ENCODE measurements around the gene PDZD7. TPM values are rescaled to one million over a fixed set of nuclear protein-coding genes. Genes with fewer than 3 reads are reported as not detected.

Gene PDZD7
- polyA plus RNA-seq, 1 donor from 2014 or later, result 1.5 TPM

DNA sequence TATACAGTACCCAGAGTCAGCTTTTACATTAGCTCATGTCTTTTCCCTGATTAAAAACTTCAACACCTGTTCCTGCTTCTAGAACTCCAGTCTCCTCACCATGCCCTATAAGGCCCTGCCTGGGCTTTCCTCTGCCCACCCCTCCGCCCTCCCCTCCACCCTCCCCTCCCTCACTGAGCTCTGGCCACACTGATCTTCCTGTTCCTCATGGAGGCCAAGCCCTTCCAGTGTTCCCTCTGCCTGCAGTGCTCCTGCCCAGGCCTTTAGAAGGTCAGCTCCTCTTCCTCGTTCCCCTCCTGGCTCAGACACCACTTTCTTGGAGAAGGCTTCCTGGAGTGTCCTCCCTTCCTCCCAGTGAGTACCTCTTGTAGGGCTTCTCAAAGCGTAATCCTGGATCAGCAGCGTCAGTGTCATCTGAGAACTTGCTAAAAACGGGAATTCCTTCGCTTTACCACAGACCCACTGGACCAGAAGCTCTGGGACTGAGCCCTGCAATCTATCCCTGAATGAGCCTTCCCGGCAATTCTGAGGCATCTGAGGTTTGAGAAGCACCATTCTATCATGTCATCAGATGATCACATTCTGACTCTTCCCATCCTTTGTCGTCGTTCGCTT is 3.7 kb downstream of the PDZD7 start (continued):
- TF ChIP-seq SMC3 (conservative IDR thresholded peaks at IDR 0.05; ENCODE audit: poor library complexity), result no peak

DNA sequence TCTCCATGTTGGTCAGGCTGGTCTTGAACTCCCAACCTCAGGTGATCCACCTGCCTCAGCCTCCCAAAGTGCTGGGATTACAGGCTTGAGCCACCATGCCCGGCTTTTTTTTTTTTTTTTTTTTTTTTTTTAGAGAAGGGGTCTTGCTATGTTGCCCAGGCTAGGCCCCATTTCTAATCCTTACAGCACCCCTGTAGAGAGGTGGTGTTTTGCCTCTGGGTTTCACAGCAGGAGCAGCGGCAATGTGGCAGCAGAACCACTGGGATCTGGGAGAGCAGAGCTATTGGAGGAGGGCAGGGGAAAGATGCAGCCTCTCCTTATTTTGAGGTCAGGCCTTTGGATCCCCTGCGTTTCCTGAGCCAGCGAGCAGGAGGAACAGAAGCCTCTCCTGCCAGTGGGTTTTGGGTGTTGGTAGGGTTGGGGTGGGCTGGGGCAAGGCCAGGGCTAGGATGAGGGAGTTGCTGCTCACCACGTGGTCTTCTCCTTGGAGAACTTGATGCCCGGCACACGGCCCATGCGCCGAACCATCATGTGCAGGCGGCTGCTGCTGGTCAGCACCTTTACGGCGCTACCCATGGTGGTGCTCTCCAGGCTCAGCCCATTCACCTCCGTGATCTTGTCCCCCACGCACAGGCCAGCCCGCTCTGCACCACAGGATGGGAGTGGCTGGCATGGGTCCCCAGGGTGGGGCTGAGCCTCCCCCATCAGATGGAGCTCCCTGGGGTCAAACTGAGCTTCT is 7.8 kb downstream of the PDZD7 start:
- no peak for TF ChIP-seq EP300 (conservative IDR thresholded peaks at IDR 0.05; ENCODE audit: poor library complexity, severe bottlenecking)
- TF ChIP-seq, protein P1, sequence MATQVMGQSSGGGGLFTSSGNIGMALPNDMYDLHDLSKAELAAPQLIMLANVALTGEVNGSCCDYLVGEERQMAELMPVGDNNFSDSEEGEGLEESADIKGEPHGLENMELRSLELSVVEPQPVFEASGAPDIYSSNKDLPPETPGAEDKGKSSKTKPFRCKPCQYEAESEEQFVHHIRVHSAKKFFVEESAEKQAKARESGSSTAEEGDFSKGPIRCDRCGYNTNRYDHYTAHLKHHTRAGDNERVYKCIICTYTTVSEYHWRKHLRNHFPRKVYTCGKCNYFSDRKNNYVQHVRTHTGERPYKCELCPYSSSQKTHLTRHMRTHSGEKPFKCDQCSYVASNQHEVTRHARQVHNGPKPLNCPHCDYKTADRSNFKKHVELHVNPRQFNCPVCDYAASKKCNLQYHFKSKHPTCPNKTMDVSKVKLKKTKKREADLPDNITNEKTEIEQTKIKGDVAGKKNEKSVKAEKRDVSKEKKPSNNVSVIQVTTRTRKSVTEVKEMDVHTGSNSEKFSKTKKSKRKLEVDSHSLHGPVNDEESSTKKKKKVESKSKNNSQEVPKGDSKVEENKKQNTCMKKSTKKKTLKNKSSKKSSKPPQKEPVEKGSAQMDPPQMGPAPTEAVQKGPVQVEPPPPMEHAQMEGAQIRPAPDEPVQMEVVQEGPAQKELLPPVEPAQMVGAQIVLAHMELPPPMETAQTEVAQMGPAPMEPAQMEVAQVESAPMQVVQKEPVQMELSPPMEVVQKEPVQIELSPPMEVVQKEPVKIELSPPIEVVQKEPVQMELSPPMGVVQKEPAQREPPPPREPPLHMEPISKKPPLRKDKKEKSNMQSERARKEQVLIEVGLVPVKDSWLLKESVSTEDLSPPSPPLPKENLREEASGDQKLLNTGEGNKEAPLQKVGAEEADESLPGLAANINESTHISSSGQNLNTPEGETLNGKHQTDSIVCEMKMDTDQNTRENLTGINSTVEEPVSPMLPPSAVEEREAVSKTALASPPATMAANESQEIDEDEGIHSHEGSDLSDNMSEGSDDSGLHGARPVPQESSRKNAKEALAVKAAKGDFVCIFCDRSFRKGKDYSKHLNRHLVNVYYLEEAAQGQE (IDR thresholded peaks at IDR 0.05; ENCODE audit: borderline replicate concordance), result no peak
- TF ChIP-seq RAD21 (conservative IDR thresholded peaks at IDR 0.05), result no peak
- TF ChIP-seq TAF1 (IDR thresholded peaks at IDR 0.05; ENCODE audit: low read depth), result no peak
- no peak for TF ChIP-seq SMC3 (conservative IDR thresholded peaks at IDR 0.05; ENCODE audit: poor library complexity)
- TF ChIP-seq, protein P2, sequence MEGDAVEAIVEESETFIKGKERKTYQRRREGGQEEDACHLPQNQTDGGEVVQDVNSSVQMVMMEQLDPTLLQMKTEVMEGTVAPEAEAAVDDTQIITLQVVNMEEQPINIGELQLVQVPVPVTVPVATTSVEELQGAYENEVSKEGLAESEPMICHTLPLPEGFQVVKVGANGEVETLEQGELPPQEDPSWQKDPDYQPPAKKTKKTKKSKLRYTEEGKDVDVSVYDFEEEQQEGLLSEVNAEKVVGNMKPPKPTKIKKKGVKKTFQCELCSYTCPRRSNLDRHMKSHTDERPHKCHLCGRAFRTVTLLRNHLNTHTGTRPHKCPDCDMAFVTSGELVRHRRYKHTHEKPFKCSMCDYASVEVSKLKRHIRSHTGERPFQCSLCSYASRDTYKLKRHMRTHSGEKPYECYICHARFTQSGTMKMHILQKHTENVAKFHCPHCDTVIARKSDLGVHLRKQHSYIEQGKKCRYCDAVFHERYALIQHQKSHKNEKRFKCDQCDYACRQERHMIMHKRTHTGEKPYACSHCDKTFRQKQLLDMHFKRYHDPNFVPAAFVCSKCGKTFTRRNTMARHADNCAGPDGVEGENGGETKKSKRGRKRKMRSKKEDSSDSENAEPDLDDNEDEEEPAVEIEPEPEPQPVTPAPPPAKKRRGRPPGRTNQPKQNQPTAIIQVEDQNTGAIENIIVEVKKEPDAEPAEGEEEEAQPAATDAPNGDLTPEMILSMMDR (IDR thresholded peaks at IDR 0.05; ENCODE audit: poor library complexity, severe bottlenecking), result no peak
- TF ChIP-seq EZH2 (IDR thresholded peaks at IDR 0.05; ENCODE audit: borderline replicate concordance, insufficient read depth, low read length, poor library complexity, severe bottlenecking), result no peak
- no peak for TF ChIP-seq POLR2AphosphoS5 (IDR thresholded peaks at IDR 0.05)
- no peak for TF ChIP-seq MXI1 (conservative IDR thresholded peaks at IDR 0.05; ENCODE audit: poor library complexity, severe bottlenecking)
- no peak overlapping the region for H3K27ac ChIP-seq (ENCODE audit: low read length)
- H3K9me2 ChIP-seq (ENCODE audit: insufficient read depth, low read length), result no peaks in the 10 kb centered on the region
- no peaks in the 10 kb centered on the region for H3K36me3 ChIP-seq (ENCODE audit: insufficient read depth, low read length)
- no peak overlapping the region for H3K4me2 ChIP-seq (ENCODE audit: low read length)
- no peaks in the 10 kb centered on the region for H4K20me1 ChIP-seq (ENCODE audit: insufficient read depth)
- no peaks in the 10 kb centered on the region for H3F3A ChIP-seq (ENCODE audit: insufficient read depth, low read length, poor library complexity, severe bottlenecking)
- no peak overlapping the region for H3K4me3 ChIP-seq (ENCODE audit: low read length)
- no peak overlapping the region for H2AFZ ChIP-seq (ENCODE audit: low read depth, low read length)
- no peaks in the 10 kb centered on the region for H3K79me2 ChIP-seq (replicated peaks; ENCODE audit: insufficient read depth, low read length)
- H3K27me3 ChIP-seq (ENCODE audit: insufficient read depth, low read depth, low read length), result peaks cover 31% of the 10 kb centered on the region
- no peaks in the 10 kb centered on the region for H3K9me3 ChIP-seq (ENCODE audit: low read length)
- no peak overlapping the region for H3K9ac ChIP-seq (ENCODE audit: low read length)

DNA sequence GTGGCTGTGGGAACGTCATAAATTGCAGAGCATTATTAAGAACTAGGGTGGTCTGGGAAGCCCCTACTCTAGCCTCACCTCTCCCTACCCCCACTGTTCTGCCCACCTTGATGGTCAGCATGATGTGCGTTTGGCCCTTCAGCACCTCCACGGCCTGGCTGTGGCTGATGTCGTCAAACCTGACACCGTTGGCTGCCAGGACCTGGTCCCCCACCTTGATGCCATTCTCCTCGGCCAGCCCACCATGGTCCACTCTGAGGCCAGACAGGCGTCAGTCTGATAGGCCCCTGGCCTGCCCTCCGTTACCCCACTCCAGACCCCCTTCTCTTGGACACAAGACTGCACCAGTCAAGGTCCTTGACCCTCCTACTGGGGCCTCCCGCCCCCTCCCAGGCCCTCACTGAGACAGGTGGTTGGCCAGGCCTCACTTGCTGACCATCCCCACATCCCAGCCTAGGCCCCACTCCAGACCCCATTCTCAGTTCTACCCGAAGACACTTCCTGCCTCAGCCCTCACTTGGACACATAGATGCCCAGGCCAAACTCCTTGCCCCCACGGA is 9.2 kb downstream of the PDZD7 start:
- no peaks in the 10 kb centered on the region for H3K9me3 ChIP-seq (ENCODE audit: low read length)
- no peak overlapping the region for H3K4me2 ChIP-seq (ENCODE audit: low read length)
- no peaks in the 10 kb centered on the region for H4K20me1 ChIP-seq (ENCODE audit: insufficient read depth)
- H3F3A ChIP-seq (ENCODE audit: insufficient read depth, low read length, poor library complexity, severe bottlenecking), result no peaks in the 10 kb centered on the region
- TF ChIP-seq EZH2 (IDR thresholded peaks at IDR 0.05; ENCODE audit: borderline replicate concordance, insufficient read depth, low read length, poor library complexity, severe bottlenecking) (no peak), EP300 (conservative IDR thresholded peaks at IDR 0.05; ENCODE audit: poor library complexity, severe bottlenecking) (no peak)
- TF ChIP-seq, protein P2 (IDR thresholded peaks at IDR 0.05; ENCODE audit: poor library complexity, severe bottlenecking), result no peak
- TF ChIP-seq, protein P1 (IDR thresholded peaks at IDR 0.05; ENCODE audit: borderline replicate concordance), result no peak
- H3K79me2 ChIP-seq (replicated peaks; ENCODE audit: insufficient read depth, low read length), result no peaks in the 10 kb centered on the region
- H3K36me3 ChIP-seq (ENCODE audit: insufficient read depth, low read length), result no peaks in the 10 kb centered on the region
- H3K9ac ChIP-seq (ENCODE audit: low read length), result no peak overlapping the region
- no peaks in the 10 kb centered on the region for H3K9me2 ChIP-seq (ENCODE audit: insufficient read depth, low read length)
- no peak overlapping the region for H3K27ac ChIP-seq (ENCODE audit: low read length)
- no peak overlapping the region for H3K4me3 ChIP-seq (ENCODE audit: low read length)
- H2AFZ ChIP-seq (ENCODE audit: low read depth, low read length), result no peak overlapping the region
- H3K27me3 ChIP-seq (ENCODE audit: insufficient read depth, low read depth, low read length), result peaks cover 37% of the 10 kb centered on the region

Measured in neural cell (in vitro differentiated cells).